GM19372 (cell line): ENCODE data around the gene HECTD1.
"Not testable (repeated sequence)": the region's sequence is repeated elsewhere in the genome, so short reads cannot be mapped to it uniquely, and the experiment has no call there.

Experiments used
- ATAC-seq: cut with Tn5 transposase; IDR thresholded peaks from one replicate; pipeline ENCODE4 v1.9.1; 2021; ENCODE audit warnings: mild to moderate bottlenecking, low read depth, moderate library complexity; ENCODE audit not compliant: unreplicated experiment

The HECTD1 gene

DNA sequence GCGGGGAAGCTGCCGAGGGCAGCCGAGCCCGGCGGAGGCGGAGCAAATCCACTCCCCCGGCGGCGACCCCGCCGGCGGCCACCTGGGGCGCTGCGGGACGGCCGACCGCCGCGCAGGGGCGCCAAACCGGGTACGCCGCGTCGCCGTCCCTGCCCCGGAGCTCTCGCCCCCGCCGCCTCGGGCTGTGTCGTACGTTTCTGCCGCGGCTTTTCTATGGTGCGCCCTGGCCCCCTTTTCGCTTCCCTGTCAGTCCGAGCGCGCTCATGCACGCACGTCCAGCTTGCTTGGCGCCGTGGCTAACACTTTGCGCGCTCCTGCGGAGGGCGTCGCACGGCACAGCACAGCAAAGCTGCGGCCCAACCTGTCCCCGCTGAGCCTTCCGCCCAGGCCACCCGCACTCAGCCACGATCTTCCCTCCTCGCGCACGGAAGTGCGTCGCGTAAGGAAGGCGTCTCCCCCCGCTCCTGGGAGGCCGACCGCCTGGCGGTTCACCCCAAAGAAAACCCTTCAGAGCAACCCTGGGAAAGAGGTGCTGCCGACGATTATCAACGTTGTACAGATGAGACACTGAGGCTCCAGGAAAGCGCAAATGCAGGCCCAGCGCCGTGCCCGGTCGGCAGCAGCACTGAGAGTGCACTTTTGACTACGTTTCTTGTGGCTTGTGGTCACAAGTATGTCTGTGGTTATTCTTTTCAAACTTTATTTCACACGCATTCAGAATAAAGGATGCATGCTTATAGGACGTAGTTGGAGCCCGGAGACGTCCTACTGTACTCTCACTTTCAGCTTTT, at the start of gene HECTD1:
HECTD1 (minus strand) TSS at position 39 of the 791 bp plus-strand sequence. CDS start 1,857 bp downstream, outside the sequence.
- peak; percentile 71 for ATAC-seq

DNA sequence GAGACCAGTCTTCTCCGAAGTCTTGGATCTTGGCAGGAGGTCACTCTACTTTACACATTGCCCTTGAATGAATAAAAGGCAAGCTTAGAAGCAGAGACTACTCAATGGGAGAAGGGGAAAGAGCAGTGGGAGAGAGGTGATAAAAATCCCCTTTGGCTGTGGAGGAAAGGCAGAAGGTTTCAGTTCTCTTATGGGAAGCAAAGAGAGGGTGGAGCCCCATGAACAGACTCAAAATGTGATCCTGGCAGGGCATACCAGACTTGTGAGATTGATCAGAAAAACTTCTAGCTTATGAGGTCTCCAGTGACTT, 49.6 kb upstream of the HECTD1 start:
- ATAC-seq: no peak

DNA sequence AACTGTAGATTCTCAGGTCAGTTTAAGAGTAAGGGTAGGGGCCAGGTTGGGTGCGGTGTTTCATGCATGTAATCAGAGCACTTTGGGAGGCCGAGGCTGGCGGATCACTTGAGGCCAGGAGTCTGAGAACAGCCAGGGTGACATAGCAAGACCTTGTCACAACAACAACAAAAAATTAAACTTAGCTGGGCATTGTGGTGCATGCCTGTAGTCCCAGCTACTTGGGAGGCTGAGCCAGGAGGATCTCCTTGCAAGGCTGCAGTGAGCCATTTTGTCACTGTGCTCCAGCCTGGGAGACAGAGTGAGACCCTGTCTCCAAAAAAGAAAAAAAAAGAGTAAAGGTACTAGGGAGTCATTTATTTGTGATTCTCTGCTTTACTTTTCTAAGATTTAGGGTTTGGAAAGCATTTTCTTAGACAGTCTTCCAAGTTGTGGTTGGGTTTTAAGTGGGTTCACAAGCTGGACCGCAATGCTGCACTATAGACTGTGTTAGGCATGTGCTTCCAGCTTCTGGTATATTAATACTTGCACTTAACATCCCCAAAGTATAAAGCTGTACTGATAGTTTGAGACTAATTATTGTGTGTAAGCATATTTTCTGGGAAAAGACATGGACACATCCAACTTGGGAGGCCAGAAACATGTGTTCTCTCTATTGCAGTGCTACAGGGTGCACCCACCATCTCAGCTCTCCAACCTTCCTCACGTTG, 49.1 kb upstream of the HECTD1 start:
- ATAC-seq: no peak

DNA sequence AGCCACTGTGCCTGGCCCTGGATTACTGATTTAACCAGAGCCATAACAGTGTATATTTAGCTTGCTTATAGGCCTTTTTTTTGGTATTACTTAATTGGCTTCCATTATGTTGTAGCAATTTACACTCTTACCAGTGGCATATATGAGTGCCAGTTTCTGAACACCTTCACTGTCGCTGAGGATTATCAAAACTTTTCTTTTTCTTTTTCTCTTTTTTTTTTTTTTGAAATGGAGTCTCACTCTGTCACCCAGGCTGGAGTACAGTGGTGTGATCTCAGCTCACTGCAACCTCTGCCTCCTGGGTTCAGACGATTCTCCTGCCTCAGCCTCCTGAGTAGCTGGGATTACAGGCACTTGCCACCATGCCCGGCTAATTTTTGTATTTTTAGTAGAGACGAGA, 48.3 kb upstream of the HECTD1 start:
- ATAC-seq: not testable (repeated sequence)

DNA sequence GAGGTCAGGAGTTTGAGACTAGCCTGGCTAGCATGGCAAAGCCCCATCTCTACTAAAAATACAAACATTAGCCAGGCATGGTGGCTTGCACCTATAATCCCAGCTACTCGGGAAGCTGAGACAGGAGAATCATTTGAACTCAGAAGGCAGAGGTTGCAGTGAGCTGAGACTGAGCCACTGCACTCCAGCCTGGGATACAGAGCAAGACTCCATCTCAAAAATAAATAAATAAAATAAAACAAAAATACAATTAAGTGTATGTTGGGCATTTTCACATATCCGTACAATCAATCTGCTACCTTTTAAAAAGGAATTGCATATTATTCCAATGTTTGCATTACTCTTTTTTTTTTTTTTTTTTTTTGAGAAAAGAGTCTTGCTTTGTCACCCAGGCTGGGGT, 47.7 kb upstream of the HECTD1 start:
- ATAC-seq: no peak

DNA sequence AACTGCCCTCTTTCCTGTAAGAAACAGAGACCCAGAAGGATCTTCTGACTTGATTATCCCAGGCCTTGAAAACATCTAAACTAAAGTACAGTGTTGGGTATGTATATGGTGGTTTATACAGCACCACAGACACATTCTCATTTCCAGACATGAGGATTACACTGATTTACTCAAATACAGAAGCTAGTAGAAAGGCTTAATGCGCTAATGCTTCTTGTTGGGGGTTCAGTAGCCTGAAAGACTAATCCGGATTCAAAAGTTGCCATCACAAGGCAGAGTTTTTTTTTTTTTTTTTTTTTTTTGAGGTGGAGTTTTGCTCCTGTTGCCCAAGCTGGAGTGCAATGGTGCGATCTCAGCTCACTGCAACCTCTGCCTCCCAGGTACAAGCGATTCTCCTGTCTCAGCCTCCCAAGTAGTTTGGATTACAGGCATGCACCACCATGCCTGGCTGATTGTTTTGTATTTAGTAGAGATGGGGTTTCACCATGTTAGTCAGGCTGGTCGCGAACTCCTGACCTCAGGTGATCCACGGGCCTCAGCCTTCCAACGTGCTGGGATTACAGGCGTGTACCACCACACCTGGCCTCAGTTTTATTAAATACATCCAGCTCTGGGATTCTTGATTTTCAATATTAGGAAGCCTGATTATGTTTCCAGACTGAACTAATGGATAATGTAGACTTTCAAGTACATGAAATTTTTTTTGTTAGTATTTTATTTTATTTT, 46.3 kb upstream of the HECTD1 start:
- no peak for ATAC-seq

DNA sequence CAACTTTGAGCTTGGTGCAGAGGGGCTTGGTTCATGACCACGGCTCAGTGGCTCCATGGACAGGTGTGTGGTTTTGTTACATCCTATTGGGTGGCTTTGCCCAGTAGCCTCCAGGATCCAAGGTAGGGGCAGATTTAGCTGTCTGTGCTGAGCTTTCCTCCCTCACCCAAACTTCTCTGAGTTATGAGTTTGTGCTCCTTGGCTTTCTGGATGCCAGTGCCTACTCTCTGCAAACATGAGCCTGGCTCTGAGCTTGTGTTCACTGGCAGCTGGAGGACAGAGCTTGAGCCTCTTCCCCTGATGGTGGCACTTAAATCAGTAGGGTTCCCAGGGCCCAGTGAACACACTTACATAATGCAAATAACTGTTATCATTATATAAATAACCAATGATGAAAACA, 45.3 kb upstream of the HECTD1 start:
- ATAC-seq: no peak

DNA sequence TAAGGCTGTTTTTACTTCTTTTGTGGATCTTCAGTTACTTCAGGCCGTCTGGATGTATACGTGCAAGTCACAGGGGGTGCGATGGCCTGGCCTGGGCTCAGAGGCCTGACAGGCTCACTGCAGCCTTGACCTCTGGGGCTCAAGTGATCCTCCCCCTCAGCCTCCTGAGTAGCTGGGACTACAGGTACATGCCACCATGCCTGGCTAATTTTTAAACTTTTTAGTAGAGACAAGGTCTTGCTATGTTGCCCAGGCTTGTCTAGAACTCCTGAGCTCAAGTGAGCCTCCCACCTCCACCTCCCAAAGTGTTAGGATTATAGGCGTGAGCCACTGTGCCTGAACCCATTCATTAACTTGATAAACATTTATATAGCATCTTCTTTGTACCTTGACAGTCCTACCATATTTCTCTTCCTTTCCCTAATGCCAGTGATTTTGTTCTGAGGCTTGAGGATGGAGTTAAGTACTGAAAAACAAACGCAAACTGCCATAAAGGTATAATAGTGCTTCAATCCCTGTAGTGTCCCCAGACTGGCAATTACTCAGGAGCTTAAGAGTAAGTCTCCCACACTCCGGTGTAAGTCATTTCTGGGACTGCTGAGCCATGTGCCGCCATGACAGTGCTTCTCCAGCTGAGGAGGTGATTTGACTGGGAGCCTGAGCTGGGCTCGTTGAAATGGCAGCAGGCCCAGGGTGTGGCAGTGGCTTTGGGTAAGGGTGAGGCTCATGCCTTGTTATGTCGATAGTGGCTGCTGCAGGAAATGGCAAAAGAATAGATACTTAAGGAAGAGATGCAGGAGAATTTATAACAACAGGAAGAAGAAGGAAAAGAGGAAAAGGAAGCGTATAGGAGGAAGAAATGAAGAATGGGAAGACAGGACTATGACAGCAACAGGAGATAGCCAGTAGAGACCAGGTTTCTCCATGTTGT, 43.7 kb upstream of the HECTD1 start:
- no peak for ATAC-seq

DNA sequence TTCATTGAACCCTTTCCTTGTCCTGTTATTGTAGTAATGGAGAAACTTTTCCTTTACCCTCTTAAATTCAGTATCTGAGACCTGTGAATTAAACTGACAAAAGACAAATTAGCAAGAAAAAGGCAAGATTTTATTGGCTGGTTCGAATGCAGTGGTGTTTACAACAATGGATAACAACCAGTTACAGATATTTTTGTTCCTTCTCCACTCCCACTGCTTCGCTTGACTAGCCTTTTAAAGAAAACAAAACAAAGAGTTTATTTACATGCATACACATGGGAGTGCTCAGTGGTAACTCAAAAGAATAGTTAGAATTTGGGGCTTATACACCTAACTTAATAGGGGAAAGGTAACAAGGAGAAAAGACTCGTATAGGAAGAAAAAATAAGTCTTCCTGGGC, 37.0 kb upstream of the HECTD1 start:
- ATAC-seq: no peak

DNA sequence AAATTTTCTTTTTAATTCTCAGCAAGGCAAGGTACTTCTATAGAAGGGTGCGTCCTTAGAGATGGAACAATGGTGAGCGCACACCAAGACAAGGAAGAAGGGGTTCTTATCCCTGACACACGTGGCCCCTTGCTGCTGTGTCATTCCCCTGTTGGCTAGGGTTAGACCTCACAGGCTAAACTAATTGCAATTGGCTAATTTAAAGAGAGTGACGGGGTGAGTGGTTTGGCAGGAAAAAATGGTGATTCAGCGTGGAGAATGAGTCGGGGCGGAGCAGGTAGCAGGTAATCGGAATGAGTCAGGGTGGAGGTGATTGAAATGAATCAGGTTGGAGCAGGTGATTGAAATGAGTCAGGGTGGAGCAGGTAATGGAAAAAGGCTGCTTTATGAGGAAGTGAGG, 36.3 kb upstream of the HECTD1 start:
- no peak for ATAC-seq

DNA sequence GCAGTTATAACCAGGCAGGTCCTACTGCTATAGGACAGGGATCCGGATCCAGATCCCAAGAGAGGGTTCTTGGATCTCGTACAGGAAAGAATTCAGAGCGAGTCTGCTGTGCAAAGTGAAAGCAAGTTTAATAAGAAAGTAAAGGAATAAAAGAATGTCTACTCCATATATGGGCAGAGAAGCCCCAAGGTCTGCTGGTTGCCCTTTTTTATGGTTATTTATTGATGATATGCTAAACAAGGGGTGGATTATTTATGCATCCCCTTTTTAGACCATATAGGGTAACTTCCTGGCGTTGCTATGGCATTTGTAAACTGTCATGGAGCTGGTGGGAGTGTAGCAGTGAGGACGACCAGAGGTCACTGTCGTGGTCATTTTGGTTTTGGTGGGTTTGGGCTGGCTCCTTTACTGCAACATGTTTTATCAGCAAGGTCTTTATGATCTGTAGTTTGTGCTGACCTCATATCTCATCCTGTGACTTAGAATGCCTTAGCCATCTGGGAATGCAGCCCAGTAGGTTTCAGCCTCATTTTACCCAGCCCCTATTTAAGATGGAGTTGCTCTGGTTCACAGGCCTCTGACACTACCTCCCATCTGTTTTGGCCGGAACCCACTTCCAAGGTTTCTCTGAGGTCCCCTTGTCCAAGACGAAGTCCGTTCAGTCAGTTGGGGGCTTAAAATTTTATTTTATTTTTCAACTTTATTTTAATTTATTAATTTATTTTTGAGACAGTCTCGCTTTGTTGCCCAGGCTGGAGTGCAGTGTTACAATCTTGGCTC, 34.8 kb upstream of the HECTD1 start:
- ATAC-seq: not testable (repeated sequence)

DNA sequence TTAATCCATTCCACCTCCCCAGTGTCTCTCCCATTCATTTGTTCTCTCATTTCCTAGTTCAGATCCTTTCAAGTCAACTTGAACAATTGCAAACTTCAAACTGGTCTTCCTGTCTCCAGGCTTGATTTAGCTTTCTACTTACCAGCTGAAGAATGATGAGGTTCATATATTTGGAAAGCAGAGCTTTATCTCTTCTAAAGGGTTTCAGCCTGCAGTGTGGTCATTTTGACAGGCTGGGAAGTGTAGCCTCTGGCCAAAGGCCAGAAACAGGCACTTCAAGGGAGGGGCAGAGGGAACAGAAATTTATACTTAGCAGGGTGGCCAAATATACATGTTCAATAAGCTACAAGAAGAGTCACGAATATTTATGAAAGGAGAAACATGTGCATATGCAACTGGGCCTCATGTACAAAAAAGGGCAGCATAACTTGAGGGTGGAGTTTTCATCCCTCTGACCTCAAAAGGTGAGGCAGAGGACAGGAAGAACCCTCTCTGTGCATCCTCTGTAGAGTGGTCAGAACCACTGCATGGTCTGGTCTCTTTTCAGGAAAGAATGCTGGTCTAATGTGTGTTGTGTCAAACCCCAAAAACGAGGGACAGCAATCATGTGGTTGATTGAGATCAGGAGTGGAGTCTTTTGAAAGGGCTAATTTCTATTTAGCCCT, 34.0 kb upstream of the HECTD1 start:
- ATAC-seq: no peak

DNA sequence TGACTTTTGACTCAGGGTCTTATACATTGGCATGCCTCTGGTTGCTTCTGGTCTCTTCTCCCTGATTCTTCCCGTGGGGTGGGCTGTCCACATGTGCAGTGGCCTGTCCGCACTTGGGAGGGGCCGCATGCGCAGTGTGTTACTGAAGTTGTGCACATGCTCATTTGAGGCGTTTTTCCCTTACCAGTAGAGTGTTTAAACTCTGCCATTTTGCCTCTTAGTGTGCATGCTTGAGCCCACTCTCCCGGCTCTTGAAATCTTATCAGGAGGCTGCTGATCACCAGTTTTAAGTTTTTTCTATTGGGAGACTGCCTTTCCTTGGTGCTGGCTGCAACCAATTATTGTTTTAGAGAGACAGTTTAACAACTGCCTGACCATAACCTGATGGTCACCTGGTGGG, 32.1 kb upstream of the HECTD1 start:
- no peak for ATAC-seq

DNA sequence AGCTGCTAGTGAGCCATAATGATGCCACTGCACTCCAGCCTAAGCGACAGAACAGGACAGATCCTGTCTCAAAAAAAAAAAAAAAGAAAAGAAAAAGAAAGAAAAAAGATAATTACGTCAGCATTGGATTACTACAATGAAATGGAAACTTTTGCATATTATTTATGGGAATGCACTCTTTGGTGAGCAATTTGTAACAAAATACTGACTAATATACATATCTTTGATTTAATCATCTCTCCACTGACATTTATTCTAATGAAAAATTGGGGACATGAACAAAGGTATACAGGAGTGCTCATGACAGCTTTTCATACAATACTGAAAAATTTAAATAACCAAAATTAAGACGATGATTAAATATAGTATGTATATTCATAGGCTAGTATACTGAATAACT, 27.9 kb upstream of the HECTD1 start:
- ATAC-seq: no peak

DNA sequence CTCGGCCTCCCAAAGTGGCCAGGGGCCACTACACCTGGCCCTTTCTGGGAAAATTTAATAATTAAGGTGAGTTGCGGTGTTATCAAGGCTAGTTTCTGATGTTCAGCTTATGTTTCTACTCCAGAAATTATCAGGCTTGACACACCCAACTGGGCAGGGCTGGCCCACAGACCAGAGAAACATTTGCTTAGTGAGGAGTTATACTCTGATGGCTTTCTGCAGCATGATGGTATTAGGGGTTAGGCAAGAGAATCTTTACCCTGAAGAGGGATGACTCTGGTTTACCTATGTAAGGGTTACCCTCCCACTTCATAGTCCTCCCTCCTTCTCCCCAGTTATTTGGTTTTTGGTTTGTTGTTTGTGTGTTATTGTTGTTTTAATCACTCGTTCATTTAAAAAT, 24.5 kb upstream of the HECTD1 start:
- ATAC-seq: no peak

DNA sequence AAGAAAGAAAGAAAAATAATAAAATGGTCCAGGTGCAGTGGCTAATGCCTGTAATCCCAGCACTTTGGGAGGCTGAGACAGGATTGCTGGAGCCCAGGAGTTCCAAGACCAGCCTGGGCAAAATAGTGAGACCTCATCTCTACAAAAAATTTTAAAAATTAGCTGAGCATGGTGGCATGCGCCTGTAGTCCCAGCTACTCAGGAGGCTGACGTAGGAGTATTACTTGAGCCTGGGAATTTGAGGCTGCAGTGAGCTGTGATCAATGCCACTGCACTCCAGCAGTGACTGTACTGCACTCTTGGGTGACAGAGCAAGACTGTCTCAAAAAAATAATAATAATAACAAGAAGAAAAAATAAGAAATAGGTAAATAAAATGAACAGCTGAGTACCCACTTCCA, 23.7 kb upstream of the HECTD1 start:
- not testable (repeated sequence) for ATAC-seq

DNA sequence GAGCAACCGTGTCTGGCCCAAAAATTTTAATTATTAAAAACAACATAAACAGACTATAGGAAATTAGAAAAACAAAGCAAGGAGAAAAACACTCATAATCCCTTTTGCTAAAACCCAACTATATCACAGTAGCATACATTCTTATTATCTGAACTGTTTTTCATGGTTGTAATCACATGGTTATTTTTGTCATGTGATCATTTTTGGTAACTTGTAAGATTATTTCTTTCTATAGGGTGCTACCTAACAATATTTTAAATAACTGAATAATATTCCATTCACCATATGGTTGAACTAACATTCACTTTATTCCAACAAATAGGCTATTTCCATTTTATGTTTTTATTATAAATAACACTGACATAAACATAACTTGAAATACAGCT, 23.0 kb upstream of the HECTD1 start:
- no peak for ATAC-seq

DNA sequence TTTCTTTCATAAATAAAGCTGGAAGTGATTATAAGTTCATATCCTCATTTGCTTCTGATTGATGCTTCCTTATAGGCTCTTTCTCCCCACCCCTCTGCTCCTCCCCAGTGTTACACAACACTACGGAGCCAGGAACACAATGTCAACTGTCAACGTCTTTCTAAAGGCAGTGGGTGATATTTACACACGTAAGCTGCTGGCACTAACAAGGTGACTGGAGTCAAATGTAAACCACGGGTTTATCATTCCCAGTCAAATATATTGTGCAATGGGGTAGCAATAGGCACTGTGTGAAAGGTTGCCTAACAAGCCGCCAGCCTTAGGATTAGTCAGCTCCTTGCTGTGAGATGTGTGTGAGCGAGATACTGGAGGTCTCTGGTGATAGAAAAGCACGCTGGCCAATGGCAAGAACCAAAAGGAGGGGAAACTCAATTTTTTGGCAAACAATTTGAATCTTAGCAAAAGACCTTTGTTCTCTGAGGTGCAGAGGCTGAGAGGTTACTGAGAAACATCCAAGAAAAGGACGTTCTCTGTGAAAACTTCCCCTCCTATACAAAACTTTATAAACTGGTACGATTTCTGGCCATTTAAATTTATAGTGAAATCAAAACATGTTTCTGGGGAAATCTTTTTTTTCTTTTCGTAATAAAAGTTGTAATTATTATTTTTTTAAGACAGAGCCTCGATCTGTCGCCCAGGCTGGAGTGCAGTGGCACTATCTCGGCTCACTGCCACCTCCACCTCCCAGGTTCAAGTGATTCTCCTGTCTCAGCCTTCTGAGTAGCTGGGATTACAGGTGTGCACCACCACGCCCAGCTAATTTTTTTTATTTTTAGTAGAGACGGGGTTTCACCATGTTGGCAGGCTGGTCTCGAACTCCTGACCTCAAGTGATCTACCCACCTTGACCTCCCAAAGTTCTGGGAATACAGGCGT, 22.3 kb upstream of the HECTD1 start:
- no peak for ATAC-seq
